T-helper 17 cell (primary cell): ENCODE data around the gene POLR2L. TPM values are rescaled to one million over a fixed set of nuclear protein-coding genes. Genes with fewer than 3 reads are reported as not detected.

Experiments
- ATAC-seq: fragments of 150-1000 bp; cut with Tn5 transposase; 2 replicates; pipeline ENCODE4 v1.10.0; 2021; ENCODE audit warnings: mild to moderate bottlenecking, moderate library complexity
- DNase-seq, 3 donors: peaks; one replicate each; pipeline versions ENCODE4 v3.0.0 to v3.0.0-alpha.2; 2020 to 2021
- H3K9me3 ChIP-seq: one replicate; pipeline ENCODE4 v1.7.0; 2013; ENCODE audit warnings: low read length, mild to moderate bottlenecking; ENCODE audit not compliant: control insufficient read depth, poor library complexity, severe bottlenecking
- H3K27ac Mint-ChIP-seq: one replicate; pipeline ENCODE4 v1.8.0; 2022; ENCODE audit warnings: mild to moderate bottlenecking, moderate library complexity, mixed read lengths
- H3K27me3 Mint-ChIP-seq: one replicate; pipeline ENCODE4 v1.8.0; 2022; ENCODE audit warnings: mixed read lengths
- H3K36me3 Mint-ChIP-seq: one replicate; pipeline ENCODE4 v1.8.0; 2022; ENCODE audit warnings: low read depth, mixed read lengths
- H3K4me1 Mint-ChIP-seq: one replicate; pipeline ENCODE4 v1.8.0; 2022; ENCODE audit warnings: mild to moderate bottlenecking, mixed read lengths
- H3K4me3 Mint-ChIP-seq: one replicate; pipeline ENCODE4 v1.8.0; 2022; ENCODE audit warnings: mild to moderate bottlenecking, moderate library complexity, mixed read lengths
- total RNA-seq, 4 donors: library from RNA in 2 of 4; stranded (reverse) in 2 of 4; gene quantifications; one replicate each; pipeline ENCODE4 v1.2.3 and lab custom pipeline; 2022 to 2026

Gene POLR2L
- total RNA-seq, 2 donors from 2014 or later = 38.5 to 40.5 TPM

GRCh38 chr11:865462-866430 is 23.4 kb upstream of the POLR2L start:
- no peak overlapping the region for H3K4me3 Mint-ChIP-seq
- no peak overlapping the region for H3K27ac Mint-ChIP-seq
- DNase-seq = no peak
- ATAC-seq = no peak
- H3K27me3 Mint-ChIP-seq = no peaks in the 10 kb centered on the region
- no peaks in the 10 kb centered on the region for H3K4me1 Mint-ChIP-seq
- no peaks in the 10 kb centered on the region for H3K36me3 Mint-ChIP-seq
- no peaks in the 10 kb centered on the region for H3K9me3 ChIP-seq

GRCh38 chr11:864898-865297 is 22.6 kb upstream of the POLR2L start:
- H3K9me3 ChIP-seq = no peaks in the 10 kb centered on the region
- Mint-ChIP-seq H3K4me1 (no peaks in the 10 kb centered on the region), H3K27ac (no peak overlapping the region), H3K4me3 (no peak overlapping the region), H3K36me3 (no peaks in the 10 kb centered on the region), H3K27me3 (no peaks in the 10 kb centered on the region)
- no peak for DNase-seq
- no peak for ATAC-seq

GRCh38 chr11:863910-864827 is 21.8 kb upstream of the POLR2L start:
- no peaks in the 10 kb centered on the region for H3K4me1 Mint-ChIP-seq
- DNase-seq (no peak), ATAC-seq (no peak)
- no peak overlapping the region for H3K27ac Mint-ChIP-seq
- no peak overlapping the region for H3K4me3 Mint-ChIP-seq
- H3K9me3 ChIP-seq = no peaks in the 10 kb centered on the region
- no peaks in the 10 kb centered on the region for H3K36me3 Mint-ChIP-seq
- H3K27me3 Mint-ChIP-seq = no peaks in the 10 kb centered on the region

- Mint-ChIP-seq H3K36me3 (no peaks in the 10 kb centered on the region), H3K27ac (no peak overlapping the region), H3K27me3 (no peaks in the 10 kb centered on the region), H3K4me3 (no peak overlapping the region), H3K4me1 (no peaks in the 10 kb centered on the region)
- DNase-seq (no peak), ATAC-seq (no peak)
- H3K9me3 ChIP-seq = no peaks in the 10 kb centered on the region
Observed at GRCh38 chr11:863023-863909, 20.9 kb upstream of the POLR2L start.

- ATAC-seq = no peak
- no peaks in the 10 kb centered on the region for H3K9me3 ChIP-seq
- Mint-ChIP-seq H3K36me3 (no peaks in the 10 kb centered on the region), H3K4me1 (no peaks in the 10 kb centered on the region), H3K27me3 (no peaks in the 10 kb centered on the region), H3K27ac (no peak overlapping the region), H3K4me3 (no peak overlapping the region)
- no peak for DNase-seq
Observed at GRCh38 chr11:862696-863022, 20.3 kb upstream of the POLR2L start.

- no peaks in the 10 kb centered on the region for H3K9me3 ChIP-seq
- no peak for ATAC-seq
- Mint-ChIP-seq H3K27ac (no peak overlapping the region), H3K27me3 (no peaks in the 10 kb centered on the region), H3K4me1 (no peaks in the 10 kb centered on the region), H3K36me3 (no peaks in the 10 kb centered on the region), H3K4me3 (no peak overlapping the region)
- DNase-seq = no peak
Observed at GRCh38 chr11:862081-862661, 19.8 kb upstream of the POLR2L start.

GRCh38 chr11:861105-861479 is 18.8 kb upstream of the POLR2L start:
- no peak overlapping the region for H3K27ac Mint-ChIP-seq
- H3K9me3 ChIP-seq = no peaks in the 10 kb centered on the region
- no peaks in the 10 kb centered on the region for H3K4me1 Mint-ChIP-seq
- DNase-seq (no peak), ATAC-seq (no peak)
- no peaks in the 10 kb centered on the region for H3K27me3 Mint-ChIP-seq
- no peak overlapping the region for H3K4me3 Mint-ChIP-seq
- H3K36me3 Mint-ChIP-seq = no peaks in the 10 kb centered on the region

GRCh38 chr11:860234-861104 is 18.1 kb upstream of the POLR2L start:
- DNase-seq = no peak
- no peaks in the 10 kb centered on the region for H3K4me1 Mint-ChIP-seq
- no peaks in the 10 kb centered on the region for H3K36me3 Mint-ChIP-seq
- no peak overlapping the region for H3K27ac Mint-ChIP-seq
- H3K4me3 Mint-ChIP-seq = no peak overlapping the region
- no peak for ATAC-seq
- no peaks in the 10 kb centered on the region for H3K9me3 ChIP-seq
- no peaks in the 10 kb centered on the region for H3K27me3 Mint-ChIP-seq

- H3K4me3 Mint-ChIP-seq = peak overlapping the region; percentile 31
- no peaks in the 10 kb centered on the region for H3K27me3 Mint-ChIP-seq
- no peaks in the 10 kb centered on the region for H3K36me3 Mint-ChIP-seq
- H3K9me3 ChIP-seq = no peaks in the 10 kb centered on the region
- H3K4me1 Mint-ChIP-seq = no peaks in the 10 kb centered on the region
- DNase-seq (no peak), ATAC-seq (no peak)
- no peak overlapping the region for H3K27ac Mint-ChIP-seq
Observed at GRCh38 chr11:859394-860131, 17.2 kb upstream of the POLR2L start.

- H3K9me3 ChIP-seq = no peaks in the 10 kb centered on the region
- ATAC-seq (no peak), DNase-seq (no peak)
- no peak overlapping the region for H3K27ac Mint-ChIP-seq
- no peaks in the 10 kb centered on the region for H3K4me1 Mint-ChIP-seq
- H3K4me3 Mint-ChIP-seq = no peak overlapping the region
- no peaks in the 10 kb centered on the region for H3K27me3 Mint-ChIP-seq
- no peaks in the 10 kb centered on the region for H3K36me3 Mint-ChIP-seq
Observed at GRCh38 chr11:858762-859339, 16.5 kb upstream of the POLR2L start.

GRCh38 chr11:858053-858761 is 15.9 kb upstream of the POLR2L start:
- DNase-seq (no peak), ATAC-seq (no peak)
- H3K4me1 Mint-ChIP-seq = no peaks in the 10 kb centered on the region
- H3K27ac Mint-ChIP-seq = no peak overlapping the region
- no peaks in the 10 kb centered on the region for H3K27me3 Mint-ChIP-seq
- no peaks in the 10 kb centered on the region for H3K36me3 Mint-ChIP-seq
- H3K4me3 Mint-ChIP-seq = no peak overlapping the region
- no peaks in the 10 kb centered on the region for H3K9me3 ChIP-seq
